CD4-positive, alpha-beta T cell treated with Interleukin-1 beta for 1 hour (primary cell): ENCODE data around the gene NUP133.
A peak's percentile ranks its signal among the peaks of the same experiment; 100 is the strongest.
"Not testable (repeated sequence)": the region's sequence is repeated elsewhere in the genome, so short reads cannot be mapped to it uniquely, and the experiment has no call there.

Experiments
- DNase-seq, 2 donors: peaks; one replicate each; pipeline ENCODE4 v3.0.0-alpha.2; 2020 to 2022

NUP133 gene

DNA sequence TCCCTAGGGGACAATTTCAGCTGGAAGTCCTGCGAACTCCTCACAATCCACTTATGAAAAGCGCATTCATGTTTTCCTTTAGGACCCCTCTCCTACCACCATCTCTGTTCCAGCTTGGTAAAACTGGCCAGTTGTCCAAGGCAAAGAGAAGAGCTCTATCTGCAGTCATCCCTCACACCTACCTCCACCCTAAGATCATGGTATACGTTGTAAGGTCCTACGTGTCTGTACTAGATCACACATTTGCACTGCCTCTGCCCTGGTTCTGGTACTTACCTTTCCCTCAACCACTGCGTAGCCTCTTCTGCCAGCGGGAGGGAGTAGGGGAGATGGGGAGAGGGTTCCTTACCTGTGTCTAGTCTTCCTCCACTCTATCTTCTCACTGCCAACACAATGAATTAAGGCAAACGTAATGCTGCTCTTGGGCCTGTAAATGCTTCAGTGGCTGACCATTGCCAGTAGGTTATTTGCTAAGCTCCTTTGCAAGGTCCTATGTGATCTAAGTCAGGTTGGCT, 739 bp upstream of the NUP133 start:
- no peak for DNase-seq

DNA sequence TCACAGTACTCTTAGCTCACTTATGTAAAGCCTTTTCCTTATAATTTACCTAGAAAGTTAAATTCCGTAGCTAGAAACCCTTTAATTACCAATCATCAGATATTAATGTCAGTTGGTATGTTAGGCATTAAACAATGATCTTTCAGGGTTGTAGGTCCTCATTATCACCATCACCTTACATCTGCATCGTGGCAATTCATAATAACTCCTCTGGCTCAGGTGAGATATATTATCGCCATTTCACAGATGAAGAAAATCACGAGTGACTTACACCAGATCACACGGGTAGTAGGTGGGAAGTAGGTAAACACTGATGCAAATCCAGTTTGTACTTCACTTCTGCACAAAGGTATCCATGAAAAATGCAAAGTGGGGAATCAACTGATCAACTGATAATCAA, 639 bp downstream of the NUP133 start:
- no peak for DNase-seq

DNA sequence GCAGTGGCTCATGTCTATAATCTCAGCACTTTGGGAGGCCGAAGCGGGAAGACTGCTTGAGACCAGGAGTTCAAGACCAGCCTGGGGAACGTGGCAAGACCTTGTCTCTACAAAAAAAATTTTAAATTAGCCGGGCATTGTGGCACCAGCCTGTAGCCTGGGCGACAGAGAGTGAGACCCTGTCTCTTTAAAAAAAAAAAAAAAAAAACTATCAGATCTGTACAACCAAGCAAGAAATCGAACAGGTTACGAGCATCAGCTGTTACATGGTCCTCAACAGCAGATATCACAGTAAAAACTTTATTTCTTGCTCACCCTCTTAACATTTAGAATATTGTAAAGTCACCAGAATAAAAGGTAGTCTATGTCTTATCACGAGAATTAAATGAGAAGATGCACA, 1.5 kb downstream of the NUP133 start:
- DNase-seq = no peak

DNA sequence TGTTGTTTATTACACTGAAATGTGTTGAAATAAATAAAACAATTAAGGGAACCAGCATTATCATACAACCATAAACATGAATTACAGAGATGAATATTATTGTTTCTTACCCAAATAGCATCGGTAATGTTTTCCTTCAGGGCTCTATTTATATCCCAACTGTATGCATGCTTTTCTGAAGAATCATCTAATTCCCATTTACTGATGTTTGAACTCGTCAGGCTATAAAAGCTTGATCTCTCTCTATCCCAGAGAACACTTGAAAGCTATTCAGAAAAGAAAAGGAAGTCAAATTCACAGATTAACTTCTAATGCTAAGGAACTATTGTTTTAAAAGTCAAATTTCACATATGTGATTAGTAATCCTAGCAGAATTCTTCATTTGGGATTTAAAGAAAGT, 12.4 kb downstream of the NUP133 start:
- no peak for DNase-seq

DNA sequence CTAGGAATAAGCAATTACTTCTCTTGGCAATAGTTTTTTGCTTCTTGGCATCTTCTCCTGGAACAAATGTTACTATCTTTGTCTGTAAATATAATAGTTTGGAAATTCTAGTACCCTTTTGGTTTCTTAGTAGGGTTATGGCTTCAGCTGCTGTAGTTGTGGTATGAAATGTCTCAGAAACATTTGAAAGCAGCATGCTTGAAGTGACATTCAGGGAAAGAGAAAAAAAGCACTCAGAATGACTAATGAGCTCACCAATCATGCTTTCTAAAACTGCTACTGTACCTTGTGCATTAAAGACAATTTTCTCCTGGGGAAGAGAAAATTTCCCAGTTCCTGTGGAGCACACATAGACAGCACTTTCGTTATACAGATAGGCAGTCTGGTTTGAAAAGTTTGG, 21.0 kb downstream of the NUP133 start:
- no peak for DNase-seq

DNA sequence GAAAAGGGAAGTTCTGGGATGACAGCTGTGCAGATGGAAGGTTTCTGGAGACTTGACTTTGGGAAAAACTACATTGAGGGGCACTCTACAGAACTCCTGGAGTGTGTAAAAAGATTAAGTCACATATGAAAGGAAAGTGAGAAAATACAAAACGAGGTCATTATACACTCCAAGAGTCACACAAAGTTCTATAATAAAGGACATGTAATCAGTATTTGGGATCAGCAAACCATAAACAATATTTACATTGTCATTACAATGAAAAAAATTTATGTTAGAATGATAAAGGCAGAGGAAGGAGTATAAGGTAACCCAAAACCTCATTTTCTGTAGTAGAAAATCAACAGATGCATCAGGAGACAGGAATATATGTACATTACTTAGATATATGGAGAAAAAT, 22.8 kb downstream of the NUP133 start:
- DNase-seq = no peak

DNA sequence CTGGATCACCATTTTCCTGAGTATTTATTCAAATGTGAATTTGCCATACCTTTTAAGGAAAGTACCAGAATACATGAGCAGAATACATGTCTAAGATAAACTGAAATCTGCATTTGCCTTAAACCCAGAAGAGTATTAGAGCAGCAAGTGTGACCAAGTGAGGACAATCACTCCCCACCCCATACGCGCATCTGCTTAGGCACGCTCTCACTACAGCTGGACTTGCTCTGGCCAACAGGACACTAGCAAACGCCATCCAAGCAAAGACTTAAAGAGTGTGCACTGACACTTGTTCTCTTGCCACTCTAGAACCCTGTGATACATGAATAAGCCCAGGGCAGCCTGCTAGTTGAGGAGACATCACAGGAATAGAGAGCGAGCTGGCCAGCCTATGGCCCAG, 25.6 kb downstream of the NUP133 start:
- no peak for DNase-seq

DNA sequence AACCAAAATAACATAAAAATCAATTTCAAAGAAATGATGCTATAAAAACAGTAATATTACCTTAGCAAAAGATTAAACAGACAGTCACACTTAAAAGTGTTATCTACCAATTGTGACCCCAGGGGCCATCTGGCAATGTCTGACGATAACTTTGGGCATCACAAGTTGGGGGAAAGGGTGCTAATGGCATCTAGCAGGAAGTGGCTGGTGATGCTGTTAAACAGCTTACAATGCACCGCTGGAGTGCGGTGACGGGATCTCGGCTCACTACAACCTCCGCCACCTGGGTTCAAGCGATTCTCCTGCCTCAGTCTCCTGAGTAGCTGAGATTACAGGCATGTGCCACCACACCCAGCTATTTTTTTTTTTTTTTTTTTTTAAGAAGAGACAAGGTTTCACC, 27.6 kb downstream of the NUP133 start:
- peak in 1 of 2 donors; percentile 34 for DNase-seq

DNA sequence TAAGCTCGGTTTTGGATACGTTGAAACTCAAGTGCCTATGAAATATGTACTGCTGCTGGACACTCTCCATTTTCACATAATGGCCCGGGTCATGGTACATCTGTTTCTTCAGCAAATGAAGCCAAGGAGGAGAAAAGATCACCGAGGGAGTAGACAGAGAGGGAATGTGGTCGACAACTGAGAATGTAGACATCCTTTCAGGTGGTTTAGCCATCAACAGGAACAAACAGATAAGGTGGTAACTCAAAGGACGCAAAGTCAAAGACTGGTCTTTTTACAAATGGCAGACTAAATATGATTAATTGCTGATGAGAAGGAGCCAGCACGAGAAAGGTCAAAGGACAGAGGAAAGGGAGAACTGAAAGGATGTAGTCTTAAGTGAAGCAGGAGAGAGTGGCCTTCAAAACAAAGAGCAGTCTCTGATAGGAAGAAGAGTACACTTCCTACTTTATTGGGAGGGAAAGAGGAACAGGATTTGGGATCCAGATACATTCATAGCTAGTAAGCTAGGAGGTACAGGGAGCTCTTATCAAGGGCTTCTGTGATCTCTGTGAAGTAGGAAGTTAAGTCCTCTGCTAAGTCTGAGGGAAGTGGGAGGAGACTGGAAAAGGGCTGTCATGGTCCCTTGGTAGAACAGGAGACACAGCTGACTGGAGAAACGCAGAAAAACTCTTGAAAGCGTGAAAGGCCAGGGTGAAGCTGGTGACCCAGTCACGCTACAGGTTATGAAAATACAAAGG, 28.3 kb downstream of the NUP133 start:
- DNase-seq = peak in 1 of 2 donors; percentile 38

DNA sequence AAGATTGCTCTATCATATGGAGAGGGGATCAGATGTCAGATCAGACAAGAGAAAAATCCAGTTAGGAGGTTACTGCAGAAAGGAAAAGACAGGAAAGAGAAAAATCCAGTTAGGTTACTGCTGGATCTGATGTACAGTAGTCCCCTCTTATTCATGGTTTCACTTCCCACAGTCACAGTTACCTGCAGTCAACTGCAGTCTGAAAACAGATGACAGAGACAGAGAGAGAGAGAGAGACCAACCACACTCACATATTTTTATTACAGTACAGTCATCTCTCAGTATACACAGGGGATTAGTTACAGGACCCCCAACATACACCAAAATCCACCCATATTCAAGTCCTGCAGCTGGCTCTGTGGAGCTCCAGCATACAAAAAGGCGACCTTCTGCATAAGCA, 29.3 kb downstream of the NUP133 start:
- DNase-seq = no peak

DNA sequence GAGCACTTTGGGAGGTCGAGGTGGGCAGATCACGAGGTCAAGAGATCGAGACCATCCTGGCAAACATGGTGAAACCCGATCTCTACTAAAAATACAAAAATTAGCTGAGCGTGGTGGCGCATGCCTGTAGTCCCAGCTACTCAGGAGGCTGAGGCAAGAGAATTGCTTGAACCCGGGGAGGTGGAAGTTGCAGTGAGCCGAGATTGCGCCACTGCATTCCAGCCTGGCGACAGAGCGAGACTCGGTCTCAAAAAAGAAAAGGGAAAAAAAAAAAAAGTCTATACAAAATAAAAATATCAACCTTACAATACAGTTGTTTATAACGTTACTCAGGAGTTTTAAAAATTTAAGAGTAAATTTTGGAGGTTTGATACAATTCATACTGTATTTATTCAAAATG, 32.3 kb downstream of the NUP133 start:
- not testable (repeated sequence) for DNase-seq

DNA sequence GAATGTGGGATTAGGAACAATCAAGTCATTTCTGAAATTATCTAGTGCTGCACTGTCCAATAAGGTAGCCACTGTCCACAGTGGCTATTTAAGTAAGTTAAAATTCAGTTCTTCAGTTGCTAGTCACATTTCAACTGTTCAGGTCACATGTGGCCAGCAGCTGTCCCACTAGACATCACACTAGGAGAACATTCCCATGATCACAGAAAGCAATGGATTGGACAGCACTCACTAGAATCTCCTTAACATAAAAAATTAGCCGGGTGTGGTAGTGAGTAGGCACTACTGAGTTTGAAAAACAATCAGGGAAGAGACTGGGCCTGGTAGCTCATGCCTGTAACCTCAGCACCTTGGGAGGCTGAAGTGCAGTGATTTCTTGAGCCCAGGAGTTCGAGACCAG, 33.6 kb downstream of the NUP133 start:
- no peak for DNase-seq

DNA sequence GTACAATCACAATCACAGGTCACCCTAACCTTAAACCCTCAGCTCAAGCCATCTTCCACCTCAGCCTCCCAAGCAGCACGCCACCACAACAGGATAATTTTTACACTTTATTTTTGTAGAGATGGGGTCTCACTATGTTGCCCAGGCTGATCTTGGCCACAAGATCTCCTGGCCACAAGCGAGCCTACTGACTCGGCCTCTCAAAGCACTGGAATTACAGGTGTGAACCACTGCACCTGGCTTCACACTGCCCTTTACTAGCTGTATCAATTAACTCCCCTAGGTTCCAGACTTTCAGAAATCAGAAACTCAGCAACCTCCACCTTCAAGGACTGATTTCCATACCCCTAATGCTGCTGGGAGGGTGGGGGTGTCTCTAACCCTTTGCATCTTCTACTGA, 37.0 kb downstream of the NUP133 start:
- no peak for DNase-seq

DNA sequence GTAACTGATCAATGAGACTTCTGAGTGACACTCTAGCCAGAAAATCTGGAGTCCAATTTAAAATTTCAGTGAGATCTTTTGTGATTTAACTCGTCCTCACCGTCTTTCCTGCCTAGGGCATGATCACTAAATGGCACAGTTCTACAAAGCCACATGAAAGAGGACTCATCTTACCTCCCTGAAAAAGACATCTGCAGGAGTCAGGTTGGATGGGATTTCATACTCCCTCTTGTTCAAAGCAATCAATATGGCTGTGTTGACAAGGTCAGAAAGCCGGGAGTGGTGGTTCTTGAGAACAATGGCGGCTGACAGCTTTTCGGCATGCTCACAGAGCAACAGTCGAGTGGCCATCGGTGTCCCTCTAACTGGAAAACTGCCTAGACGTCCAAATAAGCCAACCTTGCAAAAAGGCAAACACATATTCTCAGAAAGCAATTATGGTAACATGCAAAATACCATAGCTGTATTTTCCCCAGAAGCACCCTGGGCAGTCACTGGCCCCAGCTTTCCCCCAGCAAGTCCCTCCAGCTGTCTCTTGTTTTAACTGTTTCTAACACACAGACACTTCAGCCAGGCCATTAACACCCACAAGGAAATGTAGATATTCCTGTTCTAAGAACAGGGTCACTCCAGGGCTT, 37.6 kb downstream of the NUP133 start:
- no peak for DNase-seq

DNA sequence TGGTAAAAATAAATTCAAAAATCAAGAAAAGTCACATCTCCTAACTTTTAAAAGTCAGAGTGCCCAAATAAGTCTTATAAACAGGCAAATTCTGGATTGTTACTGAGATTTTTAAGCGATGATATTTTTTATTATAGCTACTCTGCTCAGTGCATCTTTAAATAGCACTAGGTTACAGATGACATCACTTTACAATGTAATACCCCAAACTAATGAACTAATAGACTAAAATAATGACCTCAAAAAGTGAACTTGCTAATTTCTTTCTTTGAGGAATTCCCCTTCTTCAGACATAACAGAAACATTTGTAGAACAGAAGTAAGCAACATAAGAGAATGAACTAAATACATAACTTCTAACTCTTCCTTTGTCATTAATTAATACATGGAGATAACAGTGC, 41.3 kb downstream of the NUP133 start:
- no peak for DNase-seq

DNA sequence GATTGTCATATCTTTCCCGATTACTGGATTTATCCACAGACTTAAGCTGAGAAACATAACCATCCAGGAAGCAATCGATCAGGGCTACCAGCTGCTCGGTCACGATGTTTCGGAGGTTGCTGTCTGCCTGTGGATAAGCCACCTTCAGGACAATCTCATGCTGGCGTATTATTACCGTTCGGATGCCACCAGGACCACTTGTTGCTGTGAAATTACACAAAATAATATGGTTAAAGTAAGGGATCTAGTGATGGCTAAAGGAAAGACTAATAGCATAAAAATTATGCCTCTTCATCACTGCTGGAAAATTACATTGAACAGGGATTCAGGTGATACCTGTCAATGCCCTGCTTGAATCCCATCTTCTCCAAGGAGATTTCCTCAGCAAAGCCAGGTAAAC, 43.5 kb downstream of the NUP133 start:
- no peak for DNase-seq

DNA sequence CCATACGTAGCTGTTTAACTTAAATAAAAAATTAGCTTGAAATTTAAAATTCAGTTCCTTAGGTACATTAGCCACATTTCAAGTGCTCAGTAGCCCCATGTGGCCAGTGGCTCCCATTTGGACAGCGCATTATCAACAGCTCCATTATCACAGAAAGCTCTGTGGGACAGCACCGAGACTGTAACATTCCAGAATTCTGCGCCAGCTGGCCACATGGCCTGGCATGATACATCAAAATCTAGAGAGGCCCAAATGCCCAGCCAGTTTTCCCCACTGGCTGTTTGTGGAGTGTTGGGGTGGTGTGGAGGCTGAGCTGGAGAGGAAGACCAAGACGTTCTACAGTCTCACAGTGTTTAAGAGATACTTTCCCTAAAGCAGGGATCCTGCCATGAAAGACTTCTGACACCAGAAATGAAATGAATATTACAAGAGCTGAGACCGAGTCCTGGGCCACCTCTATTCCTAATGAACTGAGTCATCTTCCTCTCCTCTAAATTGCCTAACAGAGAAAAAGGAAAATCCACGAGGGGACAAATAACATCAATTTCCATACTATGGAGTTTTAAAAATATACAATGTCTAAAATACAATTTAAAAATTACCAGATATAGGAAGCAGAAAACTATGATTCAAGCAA, 47.0 kb downstream of the NUP133 start:
- no peak for DNase-seq

DNA sequence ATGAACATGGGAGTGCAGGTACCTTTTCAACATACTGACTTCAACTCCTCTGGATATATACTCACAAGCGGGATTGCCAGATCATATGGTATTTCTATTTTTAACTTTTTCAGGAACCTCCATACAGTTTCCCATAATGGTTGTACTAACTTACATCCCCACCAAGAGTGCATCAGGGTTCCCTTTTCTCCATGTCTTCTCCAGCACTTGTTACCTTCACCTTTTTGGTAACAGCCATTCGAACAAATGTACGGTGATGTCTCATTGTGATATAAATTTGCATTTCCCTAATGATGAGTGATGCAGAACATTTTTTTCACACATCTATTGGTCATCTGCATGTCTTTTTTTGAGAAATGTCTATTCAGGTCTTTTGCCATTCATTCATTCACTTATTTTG, 48.3 kb downstream of the NUP133 start:
- no peak for DNase-seq

DNA sequence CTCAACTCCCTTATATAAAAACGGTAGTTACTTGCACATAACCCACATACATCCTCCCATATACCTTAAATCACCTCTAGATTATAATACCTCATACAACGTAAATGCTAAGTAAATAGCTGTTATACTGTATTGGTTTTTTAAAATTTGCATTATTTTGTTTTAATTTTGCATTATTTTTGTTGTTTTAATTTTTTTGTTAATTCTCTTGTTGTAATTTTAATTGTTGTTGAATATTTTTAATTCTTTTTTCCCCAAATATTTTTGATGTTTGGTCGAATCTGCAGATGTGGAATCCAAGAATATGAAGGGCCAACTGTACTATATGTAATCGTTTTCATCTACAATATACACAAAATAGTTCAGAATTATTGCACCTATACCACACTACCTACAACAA, 50.7 kb downstream of the NUP133 start:
- no peak for DNase-seq

DNA sequence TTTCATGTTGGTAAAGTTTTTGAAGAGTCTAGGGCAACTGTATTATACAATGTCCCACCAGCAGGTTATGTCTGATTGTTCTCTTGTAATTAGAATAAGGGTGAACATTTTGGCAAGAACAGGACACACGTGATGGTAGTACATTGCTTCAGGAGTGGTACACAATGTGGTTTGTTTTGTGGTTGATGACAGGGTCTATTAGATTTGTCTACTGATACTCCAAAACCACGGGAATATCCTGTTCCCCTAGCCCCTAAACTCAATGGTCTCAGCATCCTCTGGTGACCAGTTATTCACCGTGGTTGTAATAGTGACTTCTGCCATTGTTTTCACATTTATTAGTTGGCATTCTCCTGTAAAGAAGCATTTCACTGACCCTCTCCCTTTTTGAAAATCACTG, 52.1 kb downstream of the NUP133 start:
- DNase-seq = no peak

DNA sequence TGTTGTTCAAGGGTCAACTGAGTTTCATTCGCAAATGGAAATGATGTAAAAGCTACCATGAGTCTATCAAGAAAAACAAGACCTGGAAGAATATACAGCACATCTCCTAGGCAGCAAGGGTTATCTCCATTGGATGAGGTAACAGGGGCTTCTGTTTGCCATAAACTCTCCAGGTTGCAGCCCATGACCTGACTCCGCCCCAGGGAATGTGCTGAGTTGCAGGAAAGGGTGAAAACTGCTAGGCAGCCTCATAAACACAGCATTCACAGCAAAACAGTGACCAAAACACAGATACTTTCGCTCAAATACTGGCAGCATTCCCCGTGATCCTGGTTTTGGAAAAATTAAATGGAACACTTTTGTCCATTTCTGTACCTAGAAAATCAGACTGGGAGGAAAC, 54.1 kb downstream of the NUP133 start:
- no peak for DNase-seq

DNA sequence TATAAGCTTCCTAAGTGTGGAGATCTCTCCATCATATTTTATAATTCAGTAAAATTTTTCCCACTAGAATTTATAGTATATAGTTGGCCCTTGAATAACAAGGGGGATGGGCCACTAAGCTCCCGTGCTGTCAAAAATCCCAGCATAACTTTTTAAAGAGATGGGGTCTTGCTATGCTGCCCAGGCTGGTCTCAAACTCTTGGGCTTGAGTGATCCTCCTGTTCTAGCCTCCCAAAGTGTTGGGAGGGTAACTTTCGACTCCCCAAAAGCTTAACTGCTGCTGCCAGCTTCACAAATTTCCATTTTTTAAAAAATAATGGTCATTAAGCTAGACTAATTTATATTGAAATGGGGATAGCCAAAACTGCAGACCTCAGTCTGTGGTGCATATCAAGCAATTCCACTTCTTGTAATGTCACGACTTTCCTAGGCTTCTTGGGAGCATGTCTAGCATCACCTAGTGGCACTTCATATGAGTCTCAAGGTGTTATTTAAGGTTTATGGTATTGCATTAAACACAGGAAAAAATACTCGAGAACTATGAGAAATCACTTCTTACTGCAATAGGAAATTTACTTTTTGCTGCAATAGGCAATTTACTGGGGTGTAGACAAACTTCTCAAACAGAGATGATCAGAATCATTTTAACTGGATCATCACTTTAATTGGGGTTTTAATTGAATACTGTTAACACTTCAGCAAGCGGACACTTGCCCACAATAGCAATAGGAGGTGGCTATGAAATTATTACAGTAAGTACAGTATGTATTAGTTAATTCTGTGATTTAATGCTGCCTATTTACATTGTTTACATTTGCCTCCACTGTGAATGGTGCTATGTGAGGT, 55.0 kb downstream of the NUP133 start:
- DNase-seq = no peak

DNA sequence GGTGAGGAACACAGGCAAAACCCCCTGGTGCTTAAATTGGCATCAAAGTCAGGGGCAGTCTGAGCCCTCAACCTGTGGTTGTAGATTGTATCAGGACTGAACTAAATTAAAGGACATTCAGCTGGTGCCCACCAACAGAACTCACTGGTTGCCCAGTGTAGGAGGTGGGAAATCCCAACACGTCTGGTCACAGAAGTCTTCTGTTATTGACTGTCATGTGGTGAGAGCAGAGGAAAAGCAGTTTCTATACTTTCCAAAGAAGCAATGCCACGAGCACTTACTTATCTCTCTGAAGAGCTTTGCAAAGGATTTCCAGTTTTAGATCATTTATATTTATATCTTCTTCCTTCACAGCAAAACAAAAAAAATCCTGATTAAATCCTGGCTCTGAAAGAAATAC, 59.3 kb downstream of the NUP133 start:
- DNase-seq = no peak
